GM10266 (cell line): ENCODE measurements around the gene RRP15.

Experiments used
- DNase-seq: peaks from one replicate; pipeline ENCODE4 v3.0.0; 2012; ENCODE audit errors: extremely low spot score
- CTCF ChIP-seq: IDR thresholded peaks from 2 replicates; pipeline ENCODE4 v1.5.1; 2012; ENCODE audit warnings: mild to moderate bottlenecking, low read depth; ENCODE audit not compliant: control insufficient read depth, insufficient read depth; ENCODE audit errors: missing control alignments

The RRP15 gene

GRCh38 chr1:218294546-218294945, 9.5 kb downstream of the RRP15 start:
- no peak for TF ChIP-seq CTCF
- DNase-seq = no peak

- no peak for DNase-seq
- TF ChIP-seq CTCF = no peak
Observed at GRCh38 chr1:218296162-218296561, 11.1 kb downstream of the RRP15 start.

DNA sequence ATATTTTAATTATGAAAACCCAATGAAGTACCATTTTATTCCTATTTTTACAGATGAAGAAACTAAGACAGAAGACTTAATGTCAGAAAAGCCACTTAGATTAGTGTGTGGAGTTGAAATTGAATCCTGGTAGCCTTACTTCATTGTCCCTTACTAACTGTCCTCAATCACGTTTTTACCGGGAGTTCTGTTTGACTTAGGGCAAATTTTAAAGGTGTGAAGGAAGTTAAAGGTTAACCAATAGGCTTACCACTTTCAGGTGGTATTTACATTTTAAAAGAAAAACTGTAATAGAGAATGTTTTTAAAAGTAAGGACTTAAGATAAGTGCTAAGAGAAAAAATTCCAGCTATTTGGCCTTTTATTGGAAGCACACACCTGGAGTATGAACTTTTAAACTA, 12.4 kb downstream of the RRP15 start:
- no peak for DNase-seq

GRCh38 chr1:218297867-218298266, 12.8 kb downstream of the RRP15 start:
- DNase-seq = no peak
- no peak for TF ChIP-seq CTCF

More for the DNA sequence above, 12.4 kb downstream of the RRP15 start:
- TF ChIP-seq CTCF = no peak

GRCh38 chr1:218298398-218298797, 13.3 kb downstream of the RRP15 start:
- TF ChIP-seq CTCF = no peak
- no peak for DNase-seq

GRCh38 chr1:218299416-218299815, 14.3 kb downstream of the RRP15 start:
- peak; percentile 41 for TF ChIP-seq CTCF
- DNase-seq = no peak

DNA sequence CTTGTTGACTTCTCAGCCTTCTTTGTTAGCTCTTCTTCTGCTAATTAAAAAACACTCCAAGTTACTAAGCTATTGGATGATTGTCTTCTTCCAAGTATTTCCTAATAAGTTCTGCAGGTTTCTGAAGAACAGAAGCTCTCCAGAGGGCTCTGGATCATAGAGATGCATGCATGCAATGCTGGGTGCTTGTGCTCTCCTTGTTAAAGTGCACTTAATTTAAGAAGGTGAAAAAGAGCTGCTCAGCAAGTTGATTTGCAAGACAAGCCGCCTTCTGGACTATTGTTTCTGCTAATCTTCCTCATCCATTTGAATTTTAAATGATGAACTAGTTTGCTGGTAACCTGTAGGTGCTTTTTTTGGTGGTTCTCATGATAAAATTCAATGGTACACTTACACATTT, 16.1 kb downstream of the RRP15 start:
- no peak for TF ChIP-seq CTCF
- no peak for DNase-seq
